ENCODE measurements around the gene PLA2G4B. TPM values are rescaled to one million over a fixed set of nuclear protein-coding genes. Genes with fewer than 3 reads are reported as not detected.

PLA2G4B gene
- total RNA-seq, 1 donor from 2014 or later = 1.6 TPM

DNA sequence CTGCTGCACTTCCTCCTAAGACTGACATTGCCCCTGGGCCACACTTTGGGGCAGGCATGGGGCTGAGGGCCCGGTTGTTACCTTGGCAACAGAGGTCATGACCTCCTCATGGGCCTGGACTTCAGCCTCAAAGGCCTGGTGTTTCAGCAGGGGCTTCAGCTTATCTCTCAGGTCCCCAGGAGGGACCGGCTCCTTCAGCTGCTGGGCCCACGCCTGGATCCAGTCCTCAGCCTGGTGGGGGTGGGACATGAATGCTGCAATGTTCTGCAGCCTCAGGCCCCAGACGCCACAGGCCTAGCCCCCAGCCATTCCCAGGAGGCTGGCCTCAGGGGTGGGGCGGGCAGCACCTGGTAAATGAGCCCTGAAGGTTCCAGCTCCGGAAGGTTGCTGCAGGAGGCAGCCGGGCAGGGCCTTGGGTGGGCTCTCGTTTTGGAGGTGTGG lies 27.6 kb downstream of the PLA2G4B start:
- Histone ChIP-seq H3K4me1 (ENCODE audit: control insufficient read depth in 3 of 3, insufficient read depth in 3 of 3, low read length in 3 of 3) (no peaks in the 10 kb centered on the region), H3K27me3 (ENCODE audit: control insufficient read depth in 3 of 3, insufficient read depth in 3 of 3, low read length in 3 of 3) (peaks cover 0 to 4% (median 0%) of the 10 kb centered on the region in 3 donors), H3K36me3 (ENCODE audit: control insufficient read depth in 3 of 3, insufficient read depth in 3 of 3, low read length in 3 of 3) (no peaks in the 10 kb centered on the region)

DNA sequence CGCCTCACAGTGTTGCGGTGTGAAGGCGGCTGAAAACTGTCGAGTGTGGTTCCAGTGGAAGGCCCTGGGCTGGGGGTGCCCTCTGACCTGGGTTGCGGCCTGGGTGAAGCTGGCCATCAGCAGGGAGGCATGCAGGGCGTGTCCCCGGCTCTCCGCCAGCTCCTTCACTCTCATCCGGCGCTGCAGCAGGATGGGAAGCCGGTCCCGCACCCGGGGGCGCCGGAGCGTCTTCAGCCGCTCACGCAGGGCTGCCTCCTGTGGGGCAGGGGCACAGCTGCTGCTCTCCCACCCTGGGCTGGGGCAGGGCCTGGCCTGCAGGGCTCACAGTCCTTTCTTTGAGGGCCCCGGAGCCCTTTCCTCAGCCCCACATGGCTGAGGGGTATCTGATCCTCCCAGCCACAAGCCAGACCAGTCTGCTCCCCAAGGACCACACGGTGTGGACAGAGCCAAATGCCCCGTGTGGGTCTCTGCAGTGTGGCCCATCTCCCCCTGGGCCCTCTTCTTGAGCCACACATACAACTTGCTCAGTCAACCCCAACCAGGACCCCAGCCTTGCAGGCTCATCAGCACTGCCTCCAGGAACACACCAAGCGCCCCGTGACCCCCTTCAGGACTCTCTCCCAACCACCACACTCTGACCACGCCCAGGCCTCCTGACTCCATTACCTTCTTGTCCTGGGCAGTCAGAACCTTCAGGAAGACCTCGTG lies 28.4 kb downstream of the PLA2G4B start:
- no peak overlapping the region for H3K4me3 ChIP-seq (ENCODE audit: low read length in 3 of 3)

More for the DNA sequence above, 27.6 kb downstream of the PLA2G4B start:
- H3K9ac ChIP-seq (ENCODE audit: low read depth in 1 of 3, low read length in 3 of 3) = no peak overlapping the region
- no peak overlapping the region for H3K4me3 ChIP-seq (ENCODE audit: low read length in 3 of 3)
- H3K27ac ChIP-seq (ENCODE audit: low read depth, low read length) = no peak overlapping the region
- no peaks in the 10 kb centered on the region for H3K9me3 ChIP-seq (ENCODE audit: control insufficient read depth in 3 of 3, low read length in 3 of 3)

DNA sequence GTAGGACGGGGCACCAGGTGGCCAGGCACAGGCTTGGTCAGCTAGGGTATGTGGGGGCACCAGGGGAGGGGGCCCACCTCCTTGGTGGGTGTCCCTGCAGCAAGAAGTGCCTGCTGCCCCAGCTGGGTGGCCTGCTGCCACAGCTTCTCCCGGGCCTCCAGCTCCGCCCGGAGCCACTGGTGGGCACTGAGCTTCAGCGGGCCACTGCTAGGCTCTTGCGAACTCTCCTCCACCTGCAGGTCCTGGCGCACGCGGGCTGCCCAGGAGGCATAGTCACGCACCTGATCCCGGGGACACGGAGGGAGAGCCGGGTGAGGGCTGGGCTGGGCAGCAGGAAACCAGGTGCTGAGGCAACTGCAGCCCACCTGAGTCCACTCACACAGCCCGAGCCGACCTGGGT lies 29.7 kb downstream of the PLA2G4B start:
- H3K9ac ChIP-seq (ENCODE audit: low read depth in 1 of 3, low read length in 3 of 3) = no peak overlapping the region
- H3K27ac ChIP-seq (ENCODE audit: low read depth, low read length) = no peak overlapping the region
- H3K4me3 ChIP-seq (ENCODE audit: low read length in 3 of 3) = no peak overlapping the region
- no peaks in the 10 kb centered on the region for H3K4me1 ChIP-seq (ENCODE audit: control insufficient read depth in 3 of 3, insufficient read depth in 3 of 3, low read length in 3 of 3)
- no peaks in the 10 kb centered on the region for H3K36me3 ChIP-seq (ENCODE audit: control insufficient read depth in 3 of 3, insufficient read depth in 3 of 3, low read length in 3 of 3)
- H3K27me3 ChIP-seq (ENCODE audit: control insufficient read depth in 3 of 3, insufficient read depth in 3 of 3, low read length in 3 of 3) = peaks cover 0 to 4% (median 0%) of the 10 kb centered on the region in 3 donors
- no peaks in the 10 kb centered on the region for H3K9me3 ChIP-seq (ENCODE audit: control insufficient read depth in 3 of 3, low read length in 3 of 3)

More for the DNA sequence above, 28.4 kb downstream of the PLA2G4B start:
- H3K36me3 ChIP-seq (ENCODE audit: control insufficient read depth in 3 of 3, insufficient read depth in 3 of 3, low read length in 3 of 3) = no peaks in the 10 kb centered on the region
- H3K27me3 ChIP-seq (ENCODE audit: control insufficient read depth in 3 of 3, insufficient read depth in 3 of 3, low read length in 3 of 3) = peaks cover 0 to 4% (median 0%) of the 10 kb centered on the region in 3 donors
- no peaks in the 10 kb centered on the region for H3K9me3 ChIP-seq (ENCODE audit: control insufficient read depth in 3 of 3, low read length in 3 of 3)
- H3K9ac ChIP-seq (ENCODE audit: low read depth in 1 of 3, low read length in 3 of 3) = no peak overlapping the region
- H3K27ac ChIP-seq (ENCODE audit: low read depth, low read length) = no peak overlapping the region
- H3K4me1 ChIP-seq (ENCODE audit: control insufficient read depth in 3 of 3, insufficient read depth in 3 of 3, low read length in 3 of 3) = no peaks in the 10 kb centered on the region

DNA sequence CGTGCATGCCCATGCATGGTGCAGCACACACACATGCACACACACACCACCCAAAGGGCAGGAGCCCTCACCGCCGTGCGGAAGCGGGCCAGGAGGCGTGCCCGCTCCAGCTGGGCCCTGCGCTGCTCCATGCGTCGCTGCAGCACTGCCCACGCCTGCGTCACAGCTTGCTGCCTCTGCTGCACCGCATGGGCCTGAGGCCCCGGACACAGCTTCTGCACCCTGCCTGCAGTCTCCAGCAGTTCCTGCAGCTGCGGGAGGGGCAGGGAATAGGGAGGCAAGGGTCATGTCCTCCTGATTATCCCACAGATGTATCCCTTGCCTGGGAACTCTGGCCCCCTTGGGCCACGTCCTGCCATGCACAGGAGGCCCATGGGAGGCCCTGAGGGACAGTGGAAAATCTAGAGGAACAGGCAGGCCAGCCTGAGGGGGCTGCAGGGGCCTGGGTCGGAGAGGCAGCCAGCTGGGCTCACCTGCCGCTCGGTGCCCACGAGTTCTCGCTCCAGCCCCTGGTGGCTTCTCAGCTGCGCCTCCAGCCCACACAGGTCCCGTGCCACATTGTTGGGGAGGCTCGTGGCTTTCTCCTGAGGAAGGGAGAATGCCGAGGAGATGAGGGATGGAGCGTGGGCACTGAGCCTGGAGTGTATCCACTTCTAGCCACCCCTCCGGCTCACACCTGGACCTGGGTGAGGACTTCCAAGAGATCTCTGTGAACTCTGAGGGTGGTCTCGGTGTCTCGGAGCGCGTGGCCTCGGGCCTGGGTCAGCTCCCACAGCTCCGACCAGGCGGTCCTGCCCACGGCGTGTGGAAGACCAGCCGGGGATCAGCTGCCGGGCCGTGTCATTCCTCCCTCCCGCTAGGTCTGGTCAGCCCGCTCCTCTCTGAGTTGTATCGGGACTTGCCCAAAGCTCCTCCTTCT lies 31.4 kb downstream of the PLA2G4B start:
- H3K4me1 ChIP-seq (ENCODE audit: control insufficient read depth in 3 of 3, insufficient read depth in 3 of 3, low read length in 3 of 3) = no peaks in the 10 kb centered on the region
- peaks cover 0 to 4% (median 0%) of the 10 kb centered on the region in 3 donors for H3K27me3 ChIP-seq (ENCODE audit: control insufficient read depth in 3 of 3, insufficient read depth in 3 of 3, low read length in 3 of 3)
- H3K36me3 ChIP-seq (ENCODE audit: control insufficient read depth in 3 of 3, insufficient read depth in 3 of 3, low read length in 3 of 3) = no peaks in the 10 kb centered on the region
- H3K27ac ChIP-seq (ENCODE audit: low read depth, low read length) = no peak overlapping the region
- no peak overlapping the region for H3K9ac ChIP-seq (ENCODE audit: low read depth in 1 of 3, low read length in 3 of 3)
- no peaks in the 10 kb centered on the region for H3K9me3 ChIP-seq (ENCODE audit: control insufficient read depth in 3 of 3, low read length in 3 of 3)
- no peak overlapping the region for H3K4me3 ChIP-seq (ENCODE audit: low read length in 3 of 3)

DNA sequence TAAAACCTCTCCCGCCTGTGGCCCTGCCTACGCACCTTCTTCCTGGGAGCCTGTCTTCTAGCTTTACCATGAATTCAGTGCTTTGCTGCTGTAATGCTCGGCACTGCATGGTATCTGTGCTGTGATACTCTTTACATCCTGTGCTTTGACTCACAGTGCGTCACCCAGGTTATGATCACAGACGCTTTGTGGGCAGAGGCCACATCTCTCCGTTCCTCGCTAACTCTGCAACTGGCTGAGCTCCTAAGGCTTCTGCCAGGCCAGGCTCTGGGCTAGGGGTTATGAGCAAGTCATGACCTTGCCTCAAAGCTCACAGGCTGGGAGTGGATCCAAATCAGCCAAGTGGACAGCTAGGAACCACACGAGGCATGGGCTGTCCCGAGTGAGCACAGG lies 32.0 kb downstream of the PLA2G4B start:
- Histone ChIP-seq H3K9ac (ENCODE audit: low read depth in 1 of 3, low read length in 3 of 3) (no peak overlapping the region), H3K4me3 (ENCODE audit: low read length in 3 of 3) (no peak overlapping the region), H3K27ac (ENCODE audit: low read depth, low read length) (no peak overlapping the region), H3K36me3 (ENCODE audit: control insufficient read depth in 3 of 3, insufficient read depth in 3 of 3, low read length in 3 of 3) (no peaks in the 10 kb centered on the region), H3K4me1 (ENCODE audit: control insufficient read depth in 3 of 3, insufficient read depth in 3 of 3, low read length in 3 of 3) (no peaks in the 10 kb centered on the region), H3K27me3 (ENCODE audit: control insufficient read depth in 3 of 3, insufficient read depth in 3 of 3, low read length in 3 of 3) (peaks cover 0 to 4% (median 0%) of the 10 kb centered on the region in 3 donors), H3K9me3 (ENCODE audit: control insufficient read depth in 3 of 3, low read length in 3 of 3) (no peaks in the 10 kb centered on the region)

DNA sequence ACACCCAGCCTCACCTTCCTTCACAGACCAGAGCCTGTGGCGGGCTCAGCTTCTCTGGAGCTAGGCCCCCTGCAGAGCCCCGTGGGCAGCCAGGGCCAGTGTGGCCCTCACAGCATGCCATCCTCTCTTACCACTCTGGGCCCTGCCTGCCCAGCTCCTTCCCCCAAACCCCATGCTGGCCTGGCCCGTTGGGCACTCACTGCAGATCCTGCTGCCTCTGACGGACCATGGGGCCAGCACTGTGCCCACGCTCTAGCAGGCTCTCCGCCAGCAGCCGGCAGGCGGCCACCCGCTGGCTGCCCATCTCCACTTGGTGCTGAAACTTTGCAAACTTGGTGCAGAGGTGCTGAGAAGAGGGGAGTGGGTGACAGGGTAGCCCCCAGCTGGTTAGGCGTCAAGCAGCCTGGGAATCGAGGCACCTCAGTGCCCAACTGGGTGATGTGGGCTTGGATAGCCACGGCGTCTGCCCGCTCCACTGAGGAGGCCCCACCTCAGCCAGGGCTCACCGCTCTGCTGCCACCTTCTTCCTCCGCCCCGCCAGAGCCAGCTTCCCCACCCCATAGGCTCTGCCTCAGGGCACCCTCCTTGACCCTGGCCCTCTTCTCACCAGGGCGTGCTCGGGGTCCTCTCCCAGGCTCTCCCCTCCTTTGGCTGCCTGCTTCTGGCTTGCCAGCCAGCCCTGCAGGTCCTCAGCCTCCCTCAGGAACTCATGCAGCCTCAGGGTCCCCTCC lies 32.7 kb downstream of the PLA2G4B start:
- Histone ChIP-seq H3K4me3 (ENCODE audit: low read length in 3 of 3) (no peak overlapping the region), H3K27me3 (ENCODE audit: control insufficient read depth in 3 of 3, insufficient read depth in 3 of 3, low read length in 3 of 3) (peaks cover 0 to 4% (median 0%) of the 10 kb centered on the region in 3 donors), H3K27ac (ENCODE audit: low read depth, low read length) (no peak overlapping the region), H3K36me3 (ENCODE audit: control insufficient read depth in 3 of 3, insufficient read depth in 3 of 3, low read length in 3 of 3) (no peaks in the 10 kb centered on the region), H3K9ac (ENCODE audit: low read depth in 1 of 3, low read length in 3 of 3) (no peak overlapping the region), H3K9me3 (ENCODE audit: control insufficient read depth in 3 of 3, low read length in 3 of 3) (no peaks in the 10 kb centered on the region), H3K4me1 (ENCODE audit: control insufficient read depth in 3 of 3, insufficient read depth in 3 of 3, low read length in 3 of 3) (no peaks in the 10 kb centered on the region)

DNA sequence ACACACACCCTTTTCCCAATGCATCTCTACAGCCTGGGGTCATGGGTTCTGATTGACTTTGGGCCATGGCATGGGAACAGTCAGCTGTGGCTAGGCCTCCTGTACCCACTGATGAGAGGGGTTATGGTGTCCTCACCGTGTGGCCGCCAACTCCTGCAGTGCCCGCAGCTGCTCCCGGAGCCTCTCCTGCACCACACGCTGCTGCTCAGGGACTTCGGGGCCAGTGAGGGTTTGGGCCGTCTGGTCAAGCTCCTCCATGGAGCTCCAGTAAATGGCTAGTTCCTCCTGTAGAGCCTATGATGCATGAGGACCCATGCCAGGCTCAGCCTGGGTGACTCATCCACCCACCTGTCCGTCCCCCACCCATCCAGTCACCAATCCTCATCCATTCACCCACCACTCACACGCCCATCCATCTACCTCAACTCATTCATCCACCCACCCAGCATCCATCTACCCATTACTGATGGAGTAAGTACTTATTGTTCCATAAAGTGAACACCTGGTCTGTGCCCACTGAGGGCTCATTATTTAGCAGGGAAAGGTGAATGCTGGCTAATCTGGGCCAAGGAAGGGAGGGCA lies 33.6 kb downstream of the PLA2G4B start:
- Histone ChIP-seq H3K9me3 (ENCODE audit: control insufficient read depth in 3 of 3, low read length in 3 of 3) (no peaks in the 10 kb centered on the region), H3K36me3 (ENCODE audit: control insufficient read depth in 3 of 3, insufficient read depth in 3 of 3, low read length in 3 of 3) (no peaks in the 10 kb centered on the region), H3K9ac (ENCODE audit: low read depth in 1 of 3, low read length in 3 of 3) (no peak overlapping the region), H3K4me1 (ENCODE audit: control insufficient read depth in 3 of 3, insufficient read depth in 3 of 3, low read length in 3 of 3) (no peaks in the 10 kb centered on the region), H3K4me3 (ENCODE audit: low read length in 3 of 3) (no peak overlapping the region), H3K27me3 (ENCODE audit: control insufficient read depth in 3 of 3, insufficient read depth in 3 of 3, low read length in 3 of 3) (peaks cover 0 to 4% (median 0%) of the 10 kb centered on the region in 3 donors), H3K27ac (ENCODE audit: low read depth, low read length) (no peak overlapping the region)

DNA sequence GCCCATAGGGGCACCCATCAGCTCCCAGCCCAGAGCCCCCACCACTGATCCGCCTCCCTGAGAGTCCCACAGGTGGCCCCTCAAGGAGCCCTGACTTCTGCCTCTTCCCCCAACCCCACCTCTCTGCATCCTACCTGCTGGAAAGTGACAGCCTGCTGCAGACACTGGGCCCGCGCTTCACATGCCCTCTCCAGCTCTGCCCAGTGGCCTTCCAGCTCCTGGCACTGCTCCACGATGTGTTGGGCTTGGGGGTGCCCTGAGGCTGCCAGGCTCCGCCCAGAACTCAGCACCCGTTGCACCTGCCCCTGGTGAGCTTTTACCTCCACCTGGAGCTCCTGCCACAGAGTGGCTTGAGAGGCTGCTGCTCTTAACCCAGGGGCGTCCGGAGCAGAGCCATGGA lies 35.1 kb downstream of the PLA2G4B start:
- Histone ChIP-seq H3K36me3 (ENCODE audit: control insufficient read depth in 3 of 3, insufficient read depth in 3 of 3, low read length in 3 of 3) (no peaks in the 10 kb centered on the region), H3K9ac (ENCODE audit: low read depth in 1 of 3, low read length in 3 of 3) (no peak overlapping the region), H3K27me3 (ENCODE audit: control insufficient read depth in 3 of 3, insufficient read depth in 3 of 3, low read length in 3 of 3) (peaks cover 0 to 4% (median 0%) of the 10 kb centered on the region in 3 donors), H3K4me1 (ENCODE audit: control insufficient read depth in 3 of 3, insufficient read depth in 3 of 3, low read length in 3 of 3) (peaks cover 7 to 13% (median 10%) of the 10 kb centered on the region in 3 donors), H3K9me3 (ENCODE audit: control insufficient read depth in 3 of 3, low read length in 3 of 3) (no peaks in the 10 kb centered on the region), H3K4me3 (ENCODE audit: low read length in 3 of 3) (no peak overlapping the region), H3K27ac (ENCODE audit: low read depth, low read length) (no peak overlapping the region)

DNA sequence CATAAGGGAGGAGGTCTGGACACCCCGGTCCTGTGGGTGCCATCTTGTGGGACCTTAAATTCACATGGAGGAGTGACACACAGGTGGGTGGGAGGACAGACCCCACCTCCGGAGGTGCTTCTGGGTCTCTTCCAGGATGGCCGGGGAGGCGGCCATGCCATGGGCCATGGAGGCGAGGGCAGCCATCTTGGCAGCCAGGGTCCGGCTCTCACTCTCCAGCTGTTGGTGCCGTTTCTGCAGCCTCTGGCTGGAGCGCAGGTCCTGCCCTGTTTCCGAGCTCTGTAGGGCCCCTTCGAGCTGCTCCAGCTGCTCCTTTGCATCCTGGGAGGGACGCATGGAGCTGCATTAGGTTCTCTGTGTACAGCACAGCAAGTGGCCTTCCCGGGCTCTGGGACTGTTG lies 36.1 kb downstream of the PLA2G4B start:
- peaks cover 0 to 1% (median 0%) of the 10 kb centered on the region in 3 donors for H3K27me3 ChIP-seq (ENCODE audit: control insufficient read depth in 3 of 3, insufficient read depth in 3 of 3, low read length in 3 of 3)
- no peaks in the 10 kb centered on the region for H3K9me3 ChIP-seq (ENCODE audit: control insufficient read depth in 3 of 3, low read length in 3 of 3)
- H3K36me3 ChIP-seq (ENCODE audit: control insufficient read depth in 3 of 3, insufficient read depth in 3 of 3, low read length in 3 of 3) = no peaks in the 10 kb centered on the region
- H3K9ac ChIP-seq (ENCODE audit: low read depth in 1 of 3, low read length in 3 of 3) = no peak overlapping the region
- no peak overlapping the region for H3K4me3 ChIP-seq (ENCODE audit: low read length in 3 of 3)
- H3K27ac ChIP-seq (ENCODE audit: low read depth, low read length) = no peak overlapping the region
- H3K4me1 ChIP-seq (ENCODE audit: control insufficient read depth in 3 of 3, insufficient read depth in 3 of 3, low read length in 3 of 3) = peaks cover 7 to 13% (median 10%) of the 10 kb centered on the region in 3 donors
